MM.1S (cell line): Measurements from ENCODE around the gene HPSE2.
"Not testable (repeated sequence)": the region's sequence is repeated elsewhere in the genome, so short reads cannot be mapped to it uniquely, and the experiment has no call there.

Experiments
- CTCF ChIP-seq: fragments of 300-600 bp; sonication (generic); IDR thresholded peaks from 2 replicates; pipeline ENCODE4 v1.5.1; 2016; ENCODE audit warnings: antibody characterized with exemption, low read length, mixed read lengths
- EZH2 ChIP-seq: fragments of 300-600 bp; sonication (generic); optimal IDR thresholded peaks from 2 replicates; pipeline ENCODE3; 2017; ENCODE audit warnings: low read depth, mild to moderate bottlenecking, antibody characterized with exemption, low read length, mixed read lengths

DNA sequence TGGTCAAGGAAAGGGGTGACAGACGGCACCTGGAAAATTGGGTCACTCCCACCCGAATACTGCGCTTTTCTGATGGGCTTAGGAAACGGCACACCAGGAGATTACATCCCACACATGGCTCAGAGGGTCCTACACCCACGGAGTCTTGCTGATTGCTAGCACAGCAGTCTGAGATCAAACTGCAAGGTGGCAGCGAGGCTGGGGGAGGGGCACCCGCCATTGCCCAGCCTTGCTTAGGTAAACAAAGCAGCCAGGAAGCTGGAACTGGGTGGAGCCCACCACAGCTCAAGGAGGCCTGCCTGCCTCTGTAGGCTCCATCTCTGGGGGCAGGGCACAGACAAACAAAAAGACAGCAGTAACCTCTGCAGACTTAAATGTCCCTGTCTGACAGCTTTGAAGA lies 694.1 kb downstream of the HPSE2 start:
- TF ChIP-seq CTCF, EZH2: not testable (repeated sequence)
